Keratinocyte (primary cell): ENCODE data around the gene CDC26. TPM values are rescaled to one million over a fixed set of nuclear protein-coding genes. Genes with fewer than 3 reads are reported as not detected.

Source experiments
- DNase-seq: peaks from one replicate; pipeline ENCODE4 v3.0.0-alpha.2; 2011; ENCODE audit warnings: low read depth, missing footprints, low spot score
- FAIRE-seq: peaks from 2 replicates; lab custom pipeline; 2011; peaks lifted over from hg19 to GRCh38; lab: Jason Lieb, UNC
- H2AFZ ChIP-seq: 2 replicates; pipeline ENCODE4 v1.6.0; 2012; ENCODE audit warnings: low read length, control low read depth, inconsistent platforms; ENCODE audit not compliant: control insufficient read depth
- H3K27ac ChIP-seq: 2 replicates; pipeline ENCODE4 v1.5.1; 2011; ENCODE audit warnings: low read length; ENCODE audit not compliant: control insufficient read depth, insufficient read depth
- H3K27me3 ChIP-seq: 3 replicates; pipeline ENCODE4 v1.6.0; 2011; ENCODE audit warnings: low read length; ENCODE audit not compliant: control insufficient read depth, insufficient read depth; ENCODE audit errors: extremely low read depth
- H3K36me3 ChIP-seq, 2 experiments: 2 replicates in 1 of 2; 3 replicates in 1 of 2; pipeline ENCODE4 v1.5.1; 2011; ENCODE audit warnings: low read length in 2 of 2, mild to moderate bottlenecking in 1 of 2; ENCODE audit not compliant: control insufficient read depth in 2 of 2, insufficient read depth in 2 of 2; ENCODE audit errors: extremely low read depth in 1 of 2
- H3K4me1 ChIP-seq: 3 replicates; pipeline ENCODE4 v1.5.1; 2011; ENCODE audit warnings: low read length; ENCODE audit not compliant: control insufficient read depth, insufficient read depth; ENCODE audit errors: extremely low read depth
- H3K4me2 ChIP-seq: 3 replicates; pipeline ENCODE4 v1.6.0; 2011; ENCODE audit warnings: low read depth, low read length; ENCODE audit not compliant: control insufficient read depth, insufficient read depth; ENCODE audit errors: extremely low read depth
- H3K4me3 ChIP-seq, 3 experiments: fragments of 200-600 bp in 1 of 3; sonication (generic) in 1 of 3; 2 replicates in 2 of 3; 3 replicates in 1 of 3; pipeline ENCODE4 v1.5.1; 2011 to 2016; ENCODE audit warnings: low read length in 3 of 3, mild to moderate bottlenecking in 3 of 3, control low read depth in 2 of 3, inconsistent platforms in 1 of 3, low read depth in 1 of 3, mixed read lengths in 1 of 3, mixed run types in 1 of 3, moderate library complexity in 1 of 3; ENCODE audit not compliant: control insufficient read depth in 2 of 3, insufficient read depth in 2 of 3; ENCODE audit errors: extremely low read depth in 1 of 3
- H3K79me2 ChIP-seq: 2 replicates; pipeline ENCODE4 v1.6.0; 2012; ENCODE audit warnings: low read length; ENCODE audit not compliant: control insufficient read depth, insufficient read depth
- H3K9ac ChIP-seq: 3 replicates; pipeline ENCODE4 v1.6.0; 2011; ENCODE audit warnings: low read length; ENCODE audit not compliant: control insufficient read depth, insufficient read depth; ENCODE audit errors: extremely low read depth
- H3K9me1 ChIP-seq: 3 replicates; pipeline ENCODE4 v1.6.0; 2011; ENCODE audit warnings: low read length; ENCODE audit not compliant: control insufficient read depth, insufficient read depth; ENCODE audit errors: extremely low read depth
- H3K9me3 ChIP-seq: 2 replicates; pipeline ENCODE4 v1.5.1; 2012; ENCODE audit warnings: low read depth, low read length; ENCODE audit not compliant: control insufficient read depth
- H4K20me1 ChIP-seq: 3 replicates; pipeline ENCODE4 v1.6.0; 2011; ENCODE audit warnings: low read length; ENCODE audit not compliant: control insufficient read depth, insufficient read depth; ENCODE audit errors: extremely low read depth
- CTCF ChIP-seq, 3 experiments: IDR thresholded peaks in 1 of 3; conservative IDR thresholded peaks in 1 of 3; optimal IDR thresholded peaks in 1 of 3; 2 replicates in 2 of 3; 3 replicates in 1 of 3; pipeline versions ENCODE3 to v1.5.1; 2011; ENCODE audit warnings: low read length in 3 of 3, mild to moderate bottlenecking in 3 of 3, moderate library complexity in 2 of 3, control low read depth in 1 of 3, inconsistent platforms in 1 of 3; ENCODE audit not compliant: insufficient read depth in 2 of 3; ENCODE audit errors: extremely low read depth in 1 of 3
- EZH2 ChIP-seq: IDR thresholded peaks from one replicate; pipeline ENCODE4 v1.6.1; 2012; ENCODE audit warnings: inconsistent platforms, mild to moderate bottlenecking, low read length, moderate library complexity
- dilution Hi-C: fragments of 300-500 bp; cut with MboI; formaldehyde crosslinking; loops from one replicate; pipeline ENCODE4 v1.7.0; 2020; ENCODE audit warnings: low sequenced_read_pairs; ENCODE audit not compliant: extremely low pct_ligation_motif_present
- polyA plus RNA-seq, 5 experiments: library from polyadenylated mRNA; depleted of rRNA in 3 of 5; stranded (reverse) in 3 of 5; stranded (forward) in 1 of 5; unstranded in 1 of 5; fragments of >200 nt; gene quantifications; 1 replicate in 1 of 5; 2 replicates in 3 of 5; 3 replicates in 1 of 5; pipeline versions ENCODE4 v1.2.1 to v1.2.3, GENCODE V29; 2011 to 2012; ENCODE audit warnings: missing spikeins in 2 of 5, low read depth in 1 of 5, low replicate concordance in 1 of 5

CDC26 gene
- polyA plus RNA-seq, 1 donor (not counting 4 experiments of a cell fraction or from before 2014, with no cell fraction given), result 56.8 TPM

GRCh38 chr9:113227436-113227835 is 47.9 kb downstream of the CDC26 start:
- TF ChIP-seq EZH2, result no peak
- no peak for TF ChIP-seq CTCF (optimal IDR thresholded peaks at IDR 0.05 in 1 of 3, IDR thresholded peaks at IDR 0.05 in 1 of 3, conservative IDR thresholded peaks at IDR 0.05 in 1 of 3; ENCODE audit: extremely low read depth in 1 of 3, insufficient read depth in 2 of 3, low read length in 3 of 3)
- Histone ChIP-seq H3K79me2 (peaks cover 14% of the 10 kb centered on the region), H3K27ac (no peak overlapping the region), H3K4me1 (peaks cover 12% of the 10 kb centered on the region), H2AFZ (no peak overlapping the region), H3K4me2 (no peak overlapping the region), H3K9me1 (no peaks in the 10 kb centered on the region), H3K9ac (no peak overlapping the region), H3K4me3 (no peak overlapping the region), H3K9me3 (no peaks in the 10 kb centered on the region), H3K27me3 (no peaks in the 10 kb centered on the region), H4K20me1 (no peaks in the 10 kb centered on the region), H3K36me3 (peaks cover 0 to 4% of the 10 kb centered on the region in 2 experiments)
- DNase-seq (no peak), FAIRE-seq (no peak)
- dilution Hi-C loops, result no loop called here

- H3K4me2 ChIP-seq, result no peak overlapping the region
- H3K9me1 ChIP-seq, result no peaks in the 10 kb centered on the region
- no peaks in the 10 kb centered on the region for H3K9me3 ChIP-seq
- FAIRE-seq (no peak), DNase-seq (no peak)
- H3K27ac ChIP-seq, result no peak overlapping the region
- peaks cover 46% of the 10 kb centered on the region for H3K79me2 ChIP-seq
- dilution Hi-C loops, result no loop called here
- no peak overlapping the region for H3K4me3 ChIP-seq
- no peak overlapping the region for H3K9ac ChIP-seq
- peaks cover 0 to 4% of the 10 kb centered on the region in 2 experiments for H3K36me3 ChIP-seq
- peaks cover 30% of the 10 kb centered on the region for H3K4me1 ChIP-seq
- H4K20me1 ChIP-seq, result no peaks in the 10 kb centered on the region
- TF ChIP-seq CTCF (optimal IDR thresholded peaks at IDR 0.05 in 1 of 3, IDR thresholded peaks at IDR 0.05 in 1 of 3, conservative IDR thresholded peaks at IDR 0.05 in 1 of 3; ENCODE audit: extremely low read depth in 1 of 3, insufficient read depth in 2 of 3, low read length in 3 of 3) (no peak), EZH2 (no peak)
- no peaks in the 10 kb centered on the region for H3K27me3 ChIP-seq
- H2AFZ ChIP-seq, result no peak overlapping the region
These were observed 51.4 kb downstream of the CDC26 start for GRCh38 chr9:113223963-113224362.
